ENCODE results near the gene CRHR1. TPM values are rescaled to one million over a fixed set of nuclear protein-coding genes. Genes with fewer than 3 reads are reported as not detected.

Gene CRHR1
- total and polyA plus RNA-seq, 4 donors, result not detected

DNA sequence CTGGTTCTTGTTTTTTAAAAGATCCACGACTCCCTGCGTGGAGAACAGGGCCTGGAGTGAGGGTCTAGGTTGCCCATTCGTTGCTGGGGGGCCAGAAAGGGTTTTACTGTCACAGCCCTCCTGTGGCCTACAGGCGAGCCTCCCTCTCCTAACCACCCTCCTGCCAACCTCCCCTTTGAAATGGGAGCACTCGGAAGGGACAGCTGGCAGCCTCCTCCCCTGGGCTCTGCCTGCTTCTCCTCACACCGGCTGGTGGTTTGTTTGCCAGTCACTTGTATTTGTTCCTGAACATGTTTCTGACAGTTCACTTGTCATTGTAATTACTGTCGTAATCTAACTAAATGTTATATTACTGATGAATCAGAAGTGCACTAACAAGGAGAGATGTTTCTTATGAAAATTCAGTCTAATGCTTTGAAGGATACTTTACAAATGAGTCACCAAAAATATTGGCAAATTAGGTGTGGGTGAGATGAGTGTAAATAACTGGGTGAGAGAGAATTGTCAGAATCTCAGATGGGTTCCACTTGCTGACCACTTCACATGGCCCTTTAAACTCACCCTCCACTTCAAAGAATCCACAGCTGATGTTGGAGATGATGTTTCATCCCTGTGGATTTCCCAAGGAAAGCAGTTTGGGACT is 57.9 kb downstream of the CRHR1 start:
- TF ChIP-seq, protein P1, sequence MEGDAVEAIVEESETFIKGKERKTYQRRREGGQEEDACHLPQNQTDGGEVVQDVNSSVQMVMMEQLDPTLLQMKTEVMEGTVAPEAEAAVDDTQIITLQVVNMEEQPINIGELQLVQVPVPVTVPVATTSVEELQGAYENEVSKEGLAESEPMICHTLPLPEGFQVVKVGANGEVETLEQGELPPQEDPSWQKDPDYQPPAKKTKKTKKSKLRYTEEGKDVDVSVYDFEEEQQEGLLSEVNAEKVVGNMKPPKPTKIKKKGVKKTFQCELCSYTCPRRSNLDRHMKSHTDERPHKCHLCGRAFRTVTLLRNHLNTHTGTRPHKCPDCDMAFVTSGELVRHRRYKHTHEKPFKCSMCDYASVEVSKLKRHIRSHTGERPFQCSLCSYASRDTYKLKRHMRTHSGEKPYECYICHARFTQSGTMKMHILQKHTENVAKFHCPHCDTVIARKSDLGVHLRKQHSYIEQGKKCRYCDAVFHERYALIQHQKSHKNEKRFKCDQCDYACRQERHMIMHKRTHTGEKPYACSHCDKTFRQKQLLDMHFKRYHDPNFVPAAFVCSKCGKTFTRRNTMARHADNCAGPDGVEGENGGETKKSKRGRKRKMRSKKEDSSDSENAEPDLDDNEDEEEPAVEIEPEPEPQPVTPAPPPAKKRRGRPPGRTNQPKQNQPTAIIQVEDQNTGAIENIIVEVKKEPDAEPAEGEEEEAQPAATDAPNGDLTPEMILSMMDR (IDR thresholded peaks at IDR 0.05; ENCODE audit: control extremely low read depth, extremely low read depth), result no peak
- WGBS, 2 donors, result 44 to 65% methylated on average over 7 of the region's 7 CpGs
- no peak overlapping the region for H3K9ac ChIP-seq (ENCODE audit: insufficient read depth in 1 of 2, low read length in 2 of 2)

DNA sequence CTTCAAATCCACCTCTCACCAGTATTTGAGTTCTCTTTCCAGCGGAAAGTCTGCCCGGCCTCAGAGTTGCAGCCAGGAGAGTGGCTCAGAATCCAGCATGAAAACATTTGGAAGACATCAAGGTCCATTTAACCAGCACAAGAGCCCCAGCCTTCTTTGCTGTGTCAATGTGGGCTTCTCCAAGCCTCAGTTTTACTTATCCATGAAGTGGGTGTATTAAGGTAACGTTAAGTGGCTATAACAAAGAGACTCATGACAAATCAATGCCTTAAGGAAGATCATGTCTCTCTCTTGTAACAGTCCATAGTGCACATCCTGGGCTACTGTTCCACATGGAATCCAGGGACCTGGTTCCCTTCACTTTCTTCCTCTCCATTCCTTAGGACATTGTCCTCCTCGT is 59.6 kb downstream of the CRHR1 start:
- Histone ChIP-seq H3K9ac (ENCODE audit: insufficient read depth in 1 of 2, low read length in 2 of 2) (no peak overlapping the region), H3K27me3 (ENCODE audit: control insufficient read depth in 3 of 3, insufficient read depth in 3 of 3, low read length in 2 of 3) (no peaks in the 10 kb centered on the region), H3K4me3 (no peak overlapping the region), H3K36me3 (ENCODE audit: control insufficient read depth in 4 of 4, insufficient read depth in 4 of 4, low read length in 4 of 4) (no peaks in the 10 kb centered on the region), H3K27ac (ENCODE audit: low read depth in 1 of 2, low read length in 1 of 2) (no peak overlapping the region), H3K4me1 (ENCODE audit: control insufficient read depth in 5 of 5, insufficient read depth in 5 of 5, low read length in 5 of 5) (no peaks in the 10 kb centered on the region), H3K9me3 (ENCODE audit: control insufficient read depth in 4 of 4, insufficient read depth in 3 of 4, low read length in 3 of 4) (no peaks in the 10 kb centered on the region)
- WGBS, 2 donors, result 93 to 94% methylated on average over 4 of the region's 4 CpGs
- DNase-seq (no peak), ATAC-seq (ENCODE audit: insufficient read depth, low FRiP score) (no peak)
- TF ChIP-seq, protein P1 (IDR thresholded peaks at IDR 0.05; ENCODE audit: control extremely low read depth, extremely low read depth), result no peak

More for the DNA sequence above, 57.9 kb downstream of the CRHR1 start:
- Histone ChIP-seq H3K27ac (ENCODE audit: low read depth in 1 of 2, low read length in 1 of 2) (no peak overlapping the region), H3K27me3 (ENCODE audit: control insufficient read depth in 3 of 3, insufficient read depth in 3 of 3, low read length in 2 of 3) (no peaks in the 10 kb centered on the region), H3K9me3 (ENCODE audit: control insufficient read depth in 4 of 4, insufficient read depth in 3 of 4, low read length in 3 of 4) (no peaks in the 10 kb centered on the region), H3K4me1 (ENCODE audit: control insufficient read depth in 5 of 5, insufficient read depth in 5 of 5, low read length in 5 of 5) (no peaks in the 10 kb centered on the region), H3K36me3 (ENCODE audit: control insufficient read depth in 4 of 4, insufficient read depth in 4 of 4, low read length in 4 of 4) (no peaks in the 10 kb centered on the region), H3K4me3 (no peak overlapping the region)
- ATAC-seq (ENCODE audit: insufficient read depth, low FRiP score) (no peak), DNase-seq (no peak)

DNA sequence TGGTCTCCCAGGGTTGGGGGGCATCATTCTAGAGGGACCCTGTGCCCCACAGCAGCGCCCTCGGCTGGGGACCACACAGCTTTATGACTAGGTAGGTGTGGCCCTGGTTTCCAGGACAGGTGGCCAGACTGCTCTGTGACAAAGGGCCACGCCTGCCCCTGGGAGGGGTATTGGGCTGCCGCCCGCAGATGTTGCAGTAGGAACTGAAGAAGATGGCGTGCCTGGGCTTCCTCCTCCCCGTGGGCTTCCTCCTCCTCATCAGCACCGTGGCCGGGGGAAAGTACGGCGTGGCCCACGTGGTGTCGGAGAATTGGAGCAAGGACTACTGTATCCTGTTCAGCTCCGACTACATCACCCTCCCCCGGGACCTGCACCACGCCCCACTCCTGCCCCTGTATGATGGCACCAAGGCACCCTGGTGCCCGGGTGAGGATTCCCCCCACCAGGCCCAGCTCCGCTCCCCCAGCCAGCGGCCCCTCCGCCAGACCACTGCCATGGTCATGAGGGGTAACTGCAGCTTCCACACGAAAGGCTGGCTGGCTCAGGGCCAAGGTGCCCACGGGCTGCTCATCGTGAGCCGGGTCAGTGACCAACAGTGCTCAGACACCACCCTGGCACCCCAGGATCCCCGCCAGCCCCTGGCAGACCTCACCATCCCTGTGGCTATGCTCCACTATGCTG is 60.7 kb downstream of the CRHR1 start, which contains the start of gene SPPL2C:
SPPL2C (plus strand) TSS at position 187 of the 681 bp plus-strand sequence; CDS start at position 213, 26 bp downstream.
- Histone ChIP-seq H3K27ac (ENCODE audit: low read depth in 1 of 2, low read length in 1 of 2) (no peak within 1 kb of the TSS), H3K4me3 (no peak within 1 kb of the TSS), H3K36me3 (ENCODE audit: control insufficient read depth in 4 of 4, insufficient read depth in 4 of 4, low read length in 4 of 4) (no peaks in the 10 kb centered on the region), H3K9me3 (ENCODE audit: control insufficient read depth in 4 of 4, insufficient read depth in 3 of 4, low read length in 3 of 4) (no peaks in the 10 kb centered on the region), H3K4me1 (ENCODE audit: control insufficient read depth in 5 of 5, insufficient read depth in 5 of 5, low read length in 5 of 5) (no peaks in the 10 kb centered on the region), H3K9ac (ENCODE audit: insufficient read depth in 1 of 2, low read length in 2 of 2) (no peak within 1 kb of the TSS), H3K27me3 (ENCODE audit: control insufficient read depth in 3 of 3, insufficient read depth in 3 of 3, low read length in 2 of 3) (no peaks in the 10 kb centered on the region)
- no peak for DNase-seq
- WGBS, 2 donors, result 83 to 86% methylated on average over 24 to 25 of the region's 25 CpGs
- ATAC-seq (ENCODE audit: insufficient read depth, low FRiP score), result no peak
- TF ChIP-seq, protein P1 (IDR thresholded peaks at IDR 0.05; ENCODE audit: control extremely low read depth, extremely low read depth), result no peak

All from lung (tissue), 12 donors.